Gastroesophageal sphincter (tissue), 3 donors: ENCODE data around the gene CRIM1.

ENCODE experiments used
- CTCF ChIP-seq, 4 experiments: fragments of 200-600 bp in 2 of 4; fragments of 450-650 bp in 2 of 4; sonication (generic) in 1 of 4; IDR thresholded peaks; one replicate each; pipeline ENCODE4 v1.5.1; 2017 to 2019; ENCODE audit warnings: antibody characterized with exemption in 4 of 4, mild to moderate bottlenecking in 2 of 4, moderate library complexity in 2 of 4
- EP300 ChIP-seq: sonication (generic); formaldehyde crosslinking; IDR thresholded peaks from one replicate; pipeline ENCODE4 v1.6.1; 2017; ENCODE audit warnings: antibody characterized with exemption, mild to moderate bottlenecking
- POLR2A ChIP-seq, 2 donors: fragments of 450-650 bp; IDR thresholded peaks; one replicate each; pipeline ENCODE4 v1.6.1; 2017; ENCODE audit warnings: antibody characterized with exemption in 2 of 2, mild to moderate bottlenecking in 2 of 2, moderate library complexity in 1 of 2
- POLR2AphosphoS5 ChIP-seq: sonication (generic); formaldehyde crosslinking; IDR thresholded peaks from one replicate; pipeline ENCODE4 v1.6.1; 2017; ENCODE audit warnings: antibody characterized with exemption

GRCh38 chr2:36369716-36370115 is 14.1 kb downstream of the CRIM1 start:
- TF ChIP-seq CTCF (IDR thresholded peaks at IDR 0.05) (no peak), POLR2A (IDR thresholded peaks at IDR 0.05) (no peak), EP300 (no peak), POLR2AphosphoS5 (no peak)
